MV-4-11 (cell line): ENCODE data around the gene HNRNPA2B1.
A peak's percentile ranks its signal among the peaks of the same experiment; 100 is the strongest.
"Not testable (repeated sequence)": the region's sequence is repeated elsewhere in the genome, so short reads cannot be mapped to it uniquely, and the experiment has no call there.

ENCODE experiments used
- DNase-seq: peaks from one replicate; lab custom pipeline; 2025; lab: John Stamatoyannopoulos, UW

The HNRNPA2B1 gene

DNA sequence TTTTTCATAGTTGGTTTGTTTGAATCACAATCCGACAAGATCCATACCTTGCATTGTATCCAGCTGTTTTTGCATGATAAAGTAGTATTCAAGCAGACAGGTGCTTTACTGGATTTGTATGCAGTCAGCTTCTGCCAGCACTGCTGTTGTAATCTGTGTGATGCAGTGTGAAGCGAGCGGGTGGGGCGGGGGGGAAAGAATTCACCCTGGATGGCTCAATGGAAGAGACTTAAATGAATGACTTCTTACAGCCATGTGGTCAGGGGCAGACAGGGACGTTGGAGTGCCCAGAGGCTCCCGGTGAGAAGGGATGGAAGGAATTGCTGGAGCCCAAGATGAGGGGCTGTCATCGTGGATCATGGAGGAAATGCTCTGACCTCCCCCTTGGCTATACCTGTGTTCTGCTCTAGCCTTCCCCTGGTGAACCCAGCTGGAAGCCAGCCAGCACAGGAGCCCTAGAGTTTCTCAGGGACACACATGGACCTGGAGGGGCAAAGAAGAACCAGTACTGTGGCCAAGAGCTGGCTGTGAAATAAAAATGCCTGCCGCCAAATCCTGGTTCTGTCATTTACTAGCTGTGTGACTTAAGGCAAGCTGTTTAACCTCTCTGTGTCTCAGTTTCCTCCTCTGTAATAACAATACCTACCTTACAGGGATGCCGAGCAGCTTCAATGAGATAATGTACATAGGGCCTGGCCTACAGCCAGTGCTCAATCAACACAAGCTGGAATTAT, 34.4 kb downstream of the HNRNPA2B1 start:
- DNase-seq: no peak

DNA sequence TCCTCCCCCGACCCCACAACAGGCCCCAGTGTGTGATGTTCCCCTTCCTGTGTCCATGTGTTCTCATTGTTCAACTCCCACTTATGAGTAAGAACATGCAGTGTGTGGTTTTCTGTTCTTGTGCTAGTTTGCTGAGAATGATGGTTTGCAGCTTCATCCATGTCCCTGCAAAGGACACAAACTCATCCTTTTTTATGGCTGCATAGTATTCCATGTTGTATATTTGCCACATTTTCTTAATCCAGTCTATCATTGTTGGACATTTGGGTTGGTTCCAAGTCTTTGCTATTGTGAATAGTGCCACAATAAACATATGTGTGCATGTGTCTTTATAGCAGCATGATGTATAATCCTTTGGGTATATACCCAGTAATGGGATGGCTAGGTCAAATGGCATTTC, 36.7 kb downstream of the HNRNPA2B1 start:
- DNase-seq: not testable (repeated sequence)

DNA sequence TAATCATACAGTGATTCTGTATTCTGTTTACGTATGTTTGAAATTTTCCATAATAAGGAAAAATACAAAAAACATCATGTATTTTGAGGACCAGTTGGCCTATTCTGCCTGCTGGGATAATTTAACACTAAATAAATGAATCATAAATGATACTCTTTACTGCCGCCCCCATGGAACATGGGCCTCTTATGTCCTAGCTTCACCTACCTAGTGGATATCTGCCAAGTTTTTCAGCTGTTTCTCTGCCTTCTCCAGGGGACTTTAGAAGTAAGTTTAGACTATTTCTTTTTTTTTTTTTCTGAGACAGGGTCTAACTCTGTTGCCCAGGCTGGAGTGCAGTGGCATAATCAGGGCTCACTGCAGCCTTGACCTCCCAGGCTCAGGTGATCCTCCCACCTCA, 38.1 kb downstream of the HNRNPA2B1 start:
- DNase-seq: no peak

DNA sequence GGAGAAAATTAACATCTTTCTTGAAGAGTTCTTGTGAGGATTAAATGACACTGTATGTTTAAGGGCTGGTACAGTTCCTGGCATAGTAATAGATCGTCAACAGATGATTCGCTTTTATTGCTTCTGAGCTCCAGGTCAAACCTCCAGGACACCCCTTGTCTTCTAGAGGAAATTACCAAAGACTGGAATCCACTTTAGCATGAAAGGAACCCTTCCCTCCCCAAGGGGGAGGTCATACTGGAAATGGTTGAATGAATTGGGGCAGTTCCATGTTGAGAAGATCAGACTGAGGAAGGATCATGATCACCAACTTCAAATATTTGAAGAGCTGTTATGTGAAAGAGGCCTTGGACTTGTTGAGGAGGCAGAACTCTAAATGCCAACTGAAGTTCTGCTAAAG, 39.6 kb downstream of the HNRNPA2B1 start:
- no peak for DNase-seq

DNA sequence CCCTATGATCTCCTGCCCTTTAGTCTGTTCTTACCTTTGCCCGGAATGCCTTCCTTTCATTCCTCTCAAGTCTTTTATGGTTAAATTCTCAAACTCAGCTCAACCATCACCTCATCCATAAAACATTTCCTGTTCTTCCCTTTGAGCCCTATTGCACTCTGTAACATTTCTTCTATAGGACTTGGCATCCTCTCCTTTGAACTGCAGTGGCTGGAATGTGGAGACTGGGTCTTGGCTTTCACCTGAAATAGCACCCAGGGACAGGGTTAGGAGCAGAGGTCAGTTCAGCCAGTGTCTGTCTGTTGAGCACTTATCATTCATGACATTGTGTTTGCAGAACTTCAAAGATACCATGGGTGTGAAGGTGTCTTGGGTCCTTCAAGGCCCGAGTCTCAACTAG, 41.3 kb downstream of the HNRNPA2B1 start:
- no peak for DNase-seq

DNA sequence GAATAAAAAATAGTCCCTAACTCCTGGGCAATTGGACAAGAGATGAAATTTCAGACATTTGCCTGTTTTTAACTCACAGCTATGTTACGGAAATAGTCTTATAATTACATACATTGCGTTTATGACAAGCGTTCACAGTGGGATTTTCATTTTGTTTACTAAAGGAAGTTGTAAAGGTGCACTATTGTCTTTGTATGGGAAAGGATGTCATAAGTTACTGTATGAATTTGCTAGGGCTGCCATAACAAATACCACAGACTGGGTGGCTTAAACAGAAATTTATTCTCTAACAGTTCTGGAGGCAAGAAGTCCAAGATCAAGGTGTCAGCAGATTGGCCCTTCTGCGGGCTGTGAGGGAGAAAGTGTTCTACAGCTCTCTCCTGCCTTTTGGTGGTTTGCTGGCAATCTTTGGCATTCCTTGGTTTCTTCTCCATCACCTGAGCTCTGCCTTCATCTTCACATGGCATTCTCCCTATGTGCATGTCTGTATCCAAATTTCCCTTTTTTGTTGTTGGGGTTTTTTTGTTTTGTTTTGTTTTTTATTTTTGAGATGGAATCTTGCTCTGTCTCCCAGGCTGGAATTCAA, 42.9 kb downstream of the HNRNPA2B1 start:
- DNase-seq: no peak

DNA sequence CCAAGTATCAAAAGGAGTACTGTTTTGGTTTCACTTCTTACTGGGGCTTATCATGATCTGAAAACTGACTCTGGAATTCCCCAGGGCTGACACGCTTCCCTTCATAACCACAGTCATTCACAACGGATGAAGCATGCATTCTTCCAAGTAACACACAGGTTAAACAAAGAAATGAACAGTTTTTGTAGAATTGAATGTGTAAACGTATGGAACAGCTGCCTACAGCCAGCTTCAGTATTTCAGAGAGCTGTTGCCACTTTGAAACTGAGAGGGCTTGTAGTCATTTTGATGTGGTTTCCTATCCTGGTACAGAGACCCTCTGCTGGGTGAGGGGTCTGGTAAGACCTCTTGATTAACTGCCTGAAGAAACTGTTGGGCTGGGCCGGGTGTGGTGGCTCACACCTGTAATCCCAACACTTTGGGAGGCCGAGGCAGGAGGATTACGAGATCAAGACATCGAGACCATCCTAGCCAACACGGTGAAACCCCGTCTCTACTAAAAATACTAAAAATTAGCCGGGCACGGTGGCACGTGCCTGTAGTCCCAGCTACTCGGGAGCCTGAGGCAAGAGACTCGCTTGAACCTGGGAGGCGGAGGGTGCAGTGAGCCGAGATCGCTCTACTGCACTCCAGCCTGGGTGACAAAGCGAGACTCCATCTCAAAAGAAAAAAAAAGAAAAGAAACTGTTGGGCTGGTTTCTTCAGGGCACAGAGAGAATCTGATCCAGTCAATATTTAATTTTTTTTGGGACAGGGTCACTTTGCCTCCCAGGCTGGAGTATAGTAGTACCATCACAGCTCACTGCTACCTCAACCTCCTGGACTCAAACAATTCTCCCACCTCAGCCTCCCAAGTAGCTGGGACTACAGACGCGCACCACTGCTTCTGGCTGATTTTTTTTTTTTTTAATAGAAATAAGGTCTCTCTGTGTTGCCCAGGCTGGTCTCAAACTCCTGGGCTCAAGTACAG, 43.8 kb downstream of the HNRNPA2B1 start:
- peak; percentile 31 for DNase-seq

DNA sequence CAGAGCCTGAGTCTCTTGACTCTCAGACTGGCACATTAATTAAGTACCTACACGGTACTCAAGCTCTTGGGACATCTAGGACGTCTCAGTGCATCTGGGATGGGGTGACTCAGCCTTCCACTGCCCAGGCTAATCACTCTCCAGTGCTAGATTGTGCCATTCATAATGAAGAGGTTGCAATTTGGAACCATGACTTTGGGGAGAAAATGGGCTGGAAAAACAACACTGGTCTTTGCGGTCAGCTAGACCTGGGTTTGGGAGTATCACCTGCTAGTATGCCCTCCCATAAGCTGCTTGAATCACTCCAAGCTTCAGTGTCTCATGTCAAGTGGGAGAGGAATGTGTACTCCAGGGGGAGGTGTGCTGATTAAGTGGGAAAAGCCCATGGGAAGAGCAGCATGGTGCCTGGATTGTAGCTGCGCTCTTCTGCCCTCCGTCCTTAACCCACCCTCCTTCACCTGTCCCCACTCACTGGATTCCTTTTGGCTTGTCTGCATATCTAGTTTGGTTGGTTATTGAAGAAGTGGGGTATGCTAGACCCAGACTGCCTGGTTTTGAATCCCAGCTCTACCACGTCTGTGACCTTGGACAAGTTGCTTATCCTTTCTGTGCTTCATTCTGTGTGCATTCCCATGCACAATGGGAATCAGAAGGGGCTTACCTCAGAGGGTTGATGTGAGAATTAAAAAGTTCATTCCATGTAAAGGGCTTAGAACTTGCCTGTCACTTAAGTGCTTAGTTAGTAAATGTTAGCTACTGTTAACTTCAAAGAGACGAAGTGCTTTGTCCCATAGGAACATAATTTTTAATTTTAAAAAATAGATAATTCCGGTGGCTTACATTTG, 44.8 kb downstream of the HNRNPA2B1 start:
- DNase-seq: no peak

DNA sequence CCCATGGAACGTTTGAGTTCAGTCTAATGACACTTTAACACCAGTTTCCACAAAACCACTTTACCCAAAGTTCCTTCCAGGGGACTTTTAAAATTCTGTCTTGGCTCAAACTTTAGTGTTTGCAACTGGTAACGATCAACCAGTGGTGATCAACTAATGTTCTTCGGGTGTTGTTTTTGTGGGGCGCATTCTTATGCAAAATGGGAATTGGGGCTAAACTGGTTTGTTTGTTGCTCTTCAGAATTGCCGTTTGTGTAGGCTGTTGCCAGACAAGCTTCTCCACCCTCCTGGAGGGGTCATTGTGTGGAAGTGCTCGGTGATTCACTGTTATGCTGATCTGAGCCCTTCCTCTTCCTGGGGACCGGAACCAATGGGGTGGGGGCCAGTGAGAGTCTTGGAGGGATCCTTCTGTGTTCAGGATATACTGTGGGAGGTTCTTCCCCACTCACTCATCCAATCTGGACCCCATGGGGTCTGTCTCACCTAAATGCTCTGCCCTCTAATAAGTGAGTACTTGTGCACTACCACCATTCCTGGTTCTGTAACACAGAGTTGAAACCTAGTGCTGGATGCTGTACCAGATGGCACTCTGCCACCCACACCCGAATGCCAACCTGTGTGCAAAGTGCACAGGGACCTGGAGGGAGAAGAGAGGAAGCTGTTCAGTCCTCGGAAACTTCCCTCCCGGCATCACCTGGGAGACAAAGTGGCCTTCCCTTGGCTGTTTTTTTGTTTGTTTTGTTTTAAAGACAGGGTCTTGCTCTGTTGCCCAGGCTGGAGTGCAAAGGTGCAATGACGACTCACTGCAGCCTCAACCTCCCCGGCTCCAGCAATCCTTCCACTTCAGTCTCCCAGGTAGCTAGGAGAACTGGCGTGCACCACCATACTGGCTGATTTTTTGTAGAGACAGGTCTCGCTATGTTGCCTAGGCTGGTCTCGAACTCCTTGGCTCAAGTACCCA, 46.4 kb downstream of the HNRNPA2B1 start:
- peak; percentile 71 for DNase-seq

DNA sequence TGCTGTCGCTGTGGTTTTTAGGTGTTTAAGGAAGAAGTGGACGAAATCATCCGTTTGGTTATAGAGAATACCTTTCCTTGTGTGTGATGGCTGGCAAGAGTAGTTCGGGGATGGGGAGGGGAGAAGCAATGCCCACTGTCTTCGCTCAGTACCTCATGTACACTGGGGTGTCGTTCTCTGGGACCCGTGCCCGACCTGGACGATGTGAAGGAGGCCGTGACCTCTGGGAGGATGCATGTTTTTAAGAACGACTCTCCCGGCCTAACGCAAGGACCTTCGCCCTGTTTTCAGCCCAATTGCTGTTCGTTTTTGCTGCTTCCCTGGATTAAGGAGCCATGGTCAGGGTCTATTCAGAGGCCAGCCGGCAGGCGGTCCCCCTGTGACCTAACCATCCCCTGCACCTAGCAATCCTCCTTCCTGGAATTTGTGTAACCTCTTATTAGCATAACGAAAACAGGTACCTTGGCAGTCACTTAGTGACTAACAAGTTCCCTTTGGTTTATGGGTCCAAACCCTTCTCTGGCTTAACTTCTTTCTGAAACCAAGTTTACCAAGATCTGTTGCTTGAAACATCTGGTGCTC, 47.2 kb downstream of the HNRNPA2B1 start:
- DNase-seq: peak; percentile 73

DNA sequence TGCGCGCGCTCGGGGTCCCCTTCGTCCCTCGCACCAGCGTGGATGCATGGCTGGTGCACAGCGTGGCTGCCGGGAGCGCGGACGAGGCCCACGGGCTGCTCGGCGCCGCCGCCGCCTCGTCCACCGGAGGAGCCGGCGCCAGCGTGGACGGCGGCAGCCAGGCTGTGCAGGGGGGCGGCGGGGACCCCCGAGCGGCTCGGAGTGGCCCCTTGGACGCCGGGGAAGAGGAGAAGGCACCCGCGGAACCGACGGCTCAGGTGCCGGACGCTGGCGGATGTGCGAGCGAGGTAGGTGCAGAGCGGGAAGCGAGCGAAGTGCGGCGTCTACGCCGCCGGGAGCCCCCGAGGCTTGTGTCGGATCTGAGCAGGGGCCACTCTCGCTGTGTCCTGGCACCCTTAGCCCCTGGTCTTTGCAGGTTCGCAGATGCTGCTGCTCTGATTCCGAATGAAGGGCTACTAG, 47.7 kb downstream of the HNRNPA2B1 start:
- not testable (repeated sequence) for DNase-seq

DNA sequence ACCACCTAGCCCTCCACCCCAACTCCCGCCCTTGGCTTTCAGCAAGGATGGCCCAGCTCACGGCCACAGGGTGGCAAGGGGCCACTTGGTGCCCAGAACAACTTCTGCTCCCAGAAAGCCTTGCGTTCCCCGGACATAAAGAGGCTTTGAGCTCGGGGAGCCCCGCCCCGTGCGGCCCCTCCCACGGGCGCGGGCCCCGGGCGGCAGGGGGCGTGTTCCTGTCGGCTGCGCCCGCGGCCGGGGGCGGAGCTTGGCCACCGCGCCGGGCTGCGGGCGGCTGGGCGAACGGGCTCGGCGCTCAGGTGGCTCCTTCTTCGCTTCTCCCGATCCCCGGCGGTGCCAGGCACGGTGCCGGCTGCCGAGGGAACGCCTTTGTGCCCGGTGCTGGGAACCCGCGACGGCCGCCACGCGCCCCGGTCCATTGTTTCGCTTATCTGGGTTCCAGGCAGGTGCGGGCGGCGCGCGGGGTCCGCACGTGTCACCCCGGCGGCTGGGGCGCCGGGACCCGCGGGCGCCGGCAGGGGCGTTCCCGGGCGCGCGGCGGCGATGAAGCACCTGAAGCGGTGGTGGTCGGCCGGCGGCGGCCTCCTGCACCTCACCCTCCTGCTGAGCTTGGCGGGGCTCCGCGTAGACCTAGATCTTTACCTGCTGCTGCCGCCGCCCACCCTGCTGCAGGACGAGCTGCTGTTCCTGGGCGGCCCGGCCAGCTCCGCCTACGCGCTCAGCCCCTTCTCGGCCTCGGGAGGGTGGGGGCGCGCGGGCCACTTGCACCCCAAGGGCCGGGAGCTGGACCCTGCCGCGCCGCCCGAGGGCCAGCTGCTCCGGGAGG, 48.4 kb downstream of the HNRNPA2B1 start, which contains the start of gene NFE2L3:
NFE2L3 (plus strand) TSS at position 246 of the 829 bp plus-strand sequence; CDS start at position 547, 301 bp downstream.
- peak; percentile 83 for DNase-seq

DNA sequence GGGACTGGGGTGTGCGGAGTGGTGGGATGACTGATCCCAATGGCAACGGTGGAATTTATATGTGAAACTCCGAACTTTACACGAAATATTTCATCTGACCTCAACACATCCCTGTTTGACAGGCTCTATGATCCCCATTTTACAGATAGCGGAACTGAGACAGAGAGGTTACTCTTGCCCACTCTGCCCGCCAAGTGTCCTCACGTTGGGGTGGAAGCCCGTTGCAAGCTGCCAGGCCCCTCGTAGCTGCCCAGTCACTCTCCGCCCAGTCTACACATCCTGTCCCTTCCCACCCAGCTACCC, 48.9 kb downstream of the HNRNPA2B1 start:
- DNase-seq: peak; percentile 76

DNA sequence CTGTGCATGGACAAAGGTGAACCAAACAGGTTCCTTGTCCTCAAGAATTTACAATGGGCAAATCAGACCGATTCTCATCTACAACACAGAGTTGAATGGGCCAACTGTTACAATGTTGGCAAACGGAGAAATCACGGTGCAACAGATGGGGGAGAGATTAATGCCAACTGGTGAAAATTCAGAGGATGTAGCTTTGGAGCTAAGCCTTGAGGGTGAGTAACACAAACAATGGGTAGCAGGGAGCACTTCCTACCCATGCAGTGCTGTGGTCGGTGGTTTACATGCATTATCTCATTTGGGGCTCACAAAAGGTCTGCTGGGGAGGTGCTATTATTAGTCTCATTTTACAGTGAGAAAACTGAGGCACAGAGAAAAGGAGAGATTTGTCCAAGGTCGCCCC, 49.5 kb downstream of the HNRNPA2B1 start:
- peak; percentile 69 for DNase-seq

DNA sequence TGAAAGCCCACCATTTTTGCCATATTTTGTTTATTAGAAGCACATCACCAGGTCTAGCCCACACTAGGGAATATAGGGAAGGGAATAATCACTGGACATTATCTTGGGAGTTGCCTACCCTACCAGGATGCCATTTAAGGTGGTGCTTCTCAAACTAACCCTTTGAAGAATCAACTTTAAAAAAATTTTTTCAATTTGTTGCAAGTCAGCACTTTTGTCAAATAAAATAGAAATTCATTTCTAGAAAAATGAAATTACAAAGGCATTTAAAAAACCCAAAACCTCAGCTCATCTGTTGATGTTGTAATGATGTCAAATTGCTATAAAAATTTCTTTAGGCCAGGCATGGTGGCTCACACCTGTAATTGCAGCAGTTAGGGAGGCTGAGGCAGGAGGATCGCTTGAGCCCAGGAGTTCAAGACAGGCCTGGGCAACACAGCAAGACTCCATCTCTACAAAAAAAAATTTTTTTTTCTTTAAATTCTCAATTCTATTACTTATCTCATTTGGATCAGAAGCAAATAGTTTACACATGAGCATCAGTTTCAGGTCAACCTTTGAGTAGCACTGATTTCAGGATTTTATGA, 51.1 kb downstream of the HNRNPA2B1 start:
- no peak for DNase-seq

DNA sequence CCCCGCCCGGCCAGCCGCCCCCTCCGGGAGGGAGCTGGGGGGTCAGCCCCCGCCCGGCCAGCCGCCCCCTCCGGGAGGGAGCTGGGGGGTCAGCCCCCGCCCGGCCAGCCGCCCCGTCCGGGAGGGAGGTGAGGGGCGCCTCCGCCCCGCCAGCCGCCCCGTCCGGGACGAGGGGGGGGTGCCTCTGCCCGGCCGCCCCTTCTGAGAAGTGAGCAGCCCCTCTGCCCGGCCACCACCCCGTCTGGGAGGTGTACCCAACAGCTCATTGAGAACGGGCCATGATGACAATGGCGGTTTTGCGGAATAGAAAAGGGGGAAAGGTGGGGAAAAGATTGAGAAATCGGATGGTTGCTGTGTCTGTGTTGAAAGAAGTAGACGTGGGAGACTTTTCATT, 52.2 kb downstream of the HNRNPA2B1 start:
- not testable (repeated sequence) for DNase-seq

DNA sequence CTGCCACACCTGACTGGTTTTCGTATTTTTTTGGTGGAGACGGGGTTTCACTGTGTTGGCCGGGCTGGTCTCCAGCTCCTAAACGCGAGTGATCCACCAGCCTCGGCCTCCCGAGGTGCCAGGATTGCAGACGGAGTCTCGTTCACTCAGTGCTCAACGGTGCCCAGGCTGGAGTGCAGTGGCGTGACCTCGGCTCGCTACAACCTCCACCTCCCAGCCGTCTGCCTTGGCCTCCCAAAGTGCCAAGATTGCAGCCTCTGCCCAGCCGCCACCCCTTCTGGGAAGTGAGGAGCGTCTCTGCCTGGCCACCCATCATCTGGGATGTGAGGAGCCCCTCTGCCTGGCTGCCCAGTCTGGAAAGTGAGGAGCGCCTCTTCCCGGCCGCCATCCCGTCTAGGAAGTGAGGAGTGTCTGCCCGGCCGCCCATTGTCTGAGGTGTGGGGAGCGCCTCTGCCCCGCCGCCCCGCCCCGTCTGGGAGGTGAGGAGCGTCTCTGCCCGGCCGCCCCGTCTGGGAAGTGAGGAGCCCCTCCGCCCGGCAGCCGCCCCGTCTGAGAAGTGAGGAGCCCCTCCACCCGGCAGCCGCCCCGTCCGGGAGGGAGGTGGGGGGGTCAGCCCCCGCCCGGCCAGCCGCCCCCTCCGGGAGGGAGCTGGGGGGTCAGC, 52.8 kb downstream of the HNRNPA2B1 start:
- DNase-seq: not testable (repeated sequence)

DNA sequence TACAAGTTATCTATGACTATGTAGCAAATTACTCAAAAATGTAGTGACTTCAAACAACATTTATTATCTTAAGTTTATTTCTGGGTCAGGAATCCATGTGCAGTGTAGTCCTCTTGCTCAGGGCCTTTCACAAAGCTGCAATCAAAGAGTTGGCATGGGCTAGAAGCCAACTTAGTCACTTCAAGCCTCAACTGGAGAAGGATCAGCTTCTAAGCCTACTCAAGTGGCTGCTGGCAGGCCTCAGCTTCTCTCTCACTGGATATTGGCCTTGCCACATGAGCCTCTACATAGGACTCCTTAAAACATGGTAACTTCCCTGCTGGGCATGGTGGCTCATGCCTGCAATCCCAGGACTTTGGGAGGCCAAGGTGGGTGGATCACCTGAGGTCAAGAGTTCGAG, 53.5 kb downstream of the HNRNPA2B1 start:
- no peak for DNase-seq
